GM21526 (cell line): Measurements from ENCODE around the gene DNAJB2.
"Not testable (repeated sequence)": the region's sequence is repeated elsewhere in the genome, so short reads cannot be mapped to it uniquely, and the experiment has no call there.

Experiments used
- ATAC-seq: cut with Tn5 transposase; IDR thresholded peaks from one replicate; pipeline ENCODE4 v1.9.1; 2021; ENCODE audit warnings: moderate library complexity; ENCODE audit not compliant: unreplicated experiment, low FRiP score

The DNAJB2 gene

DNA sequence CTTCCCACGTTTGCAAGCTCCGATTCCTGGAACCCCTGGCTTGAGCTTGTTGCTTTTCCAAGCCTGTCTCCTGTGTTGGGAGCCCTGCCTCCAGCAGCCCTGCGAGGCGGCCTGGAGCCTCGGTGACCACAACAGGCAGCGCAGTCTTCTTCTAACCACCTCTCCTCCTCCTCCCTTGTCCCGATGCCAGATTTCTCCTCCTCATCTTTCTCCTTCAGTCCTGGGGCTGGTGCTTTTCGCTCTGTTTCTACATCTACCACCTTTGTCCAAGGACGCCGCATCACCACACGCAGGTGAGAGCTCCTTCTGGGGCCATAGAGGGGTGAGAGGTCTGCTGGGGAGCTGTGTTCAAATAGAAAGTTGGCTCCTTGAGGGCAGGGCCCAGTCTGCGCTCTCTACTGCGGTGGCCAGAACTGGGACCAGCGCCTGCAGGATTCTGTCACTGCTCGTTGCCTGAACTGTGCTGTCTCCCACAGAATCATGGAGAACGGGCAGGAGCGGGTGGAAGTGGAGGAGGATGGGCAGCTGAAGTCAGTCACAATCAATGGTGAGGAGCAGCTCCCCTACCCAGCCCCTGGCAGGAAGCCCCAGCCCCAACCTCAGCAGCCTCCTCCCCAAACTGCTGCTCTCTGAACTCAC is 3.9 kb downstream of the DNAJB2 start:
- no peak for ATAC-seq

DNA sequence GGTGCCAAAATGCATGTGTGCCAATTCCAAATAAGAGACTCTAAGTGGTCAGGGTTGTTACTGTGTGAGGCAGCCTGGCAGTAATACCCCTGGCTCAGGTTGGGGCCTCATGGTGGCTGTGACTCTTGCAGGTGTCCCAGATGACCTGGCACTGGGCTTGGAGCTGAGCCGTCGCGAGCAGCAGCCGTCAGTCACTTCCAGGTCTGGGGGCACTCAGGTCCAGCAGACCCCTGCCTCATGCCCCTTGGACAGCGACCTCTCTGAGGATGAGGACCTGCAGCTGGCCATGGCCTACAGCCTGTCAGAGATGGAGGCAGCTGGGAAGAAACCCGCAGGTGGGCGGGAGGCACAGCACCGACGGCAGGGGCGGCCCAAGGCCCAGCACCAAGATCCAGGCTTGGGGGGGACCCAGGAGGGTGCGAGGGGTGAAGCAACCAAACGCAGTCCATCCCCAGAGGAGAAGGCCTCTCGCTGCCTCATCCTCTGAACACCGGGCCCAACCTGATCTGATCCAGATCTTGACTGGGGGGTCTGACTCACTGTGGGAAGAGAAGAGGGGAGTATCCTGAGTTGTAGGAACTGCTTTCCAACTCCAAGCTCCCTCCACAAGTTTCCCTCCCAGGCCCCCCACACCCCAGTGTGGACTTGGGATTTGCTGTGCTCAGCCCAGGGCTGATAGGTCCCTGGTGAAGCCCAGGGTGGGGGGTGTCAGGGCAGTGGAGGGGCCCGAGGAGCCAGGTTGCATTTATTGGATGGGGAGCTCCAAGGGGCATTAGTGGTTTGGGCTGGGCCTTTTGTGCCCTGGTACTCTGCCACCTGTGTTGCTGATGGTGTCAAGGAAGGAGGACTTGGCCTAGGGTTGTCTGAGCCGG is 5.6 kb downstream of the DNAJB2 start:
- no peak for ATAC-seq

GRCh38 chr2:219285373-219285735 is 6.2 kb downstream of the DNAJB2 start:
- ATAC-seq: no peak

- ATAC-seq: no peak
These were observed 6.8 kb downstream of the DNAJB2 start for GRCh38 chr2:219285894-219286425.

DNA sequence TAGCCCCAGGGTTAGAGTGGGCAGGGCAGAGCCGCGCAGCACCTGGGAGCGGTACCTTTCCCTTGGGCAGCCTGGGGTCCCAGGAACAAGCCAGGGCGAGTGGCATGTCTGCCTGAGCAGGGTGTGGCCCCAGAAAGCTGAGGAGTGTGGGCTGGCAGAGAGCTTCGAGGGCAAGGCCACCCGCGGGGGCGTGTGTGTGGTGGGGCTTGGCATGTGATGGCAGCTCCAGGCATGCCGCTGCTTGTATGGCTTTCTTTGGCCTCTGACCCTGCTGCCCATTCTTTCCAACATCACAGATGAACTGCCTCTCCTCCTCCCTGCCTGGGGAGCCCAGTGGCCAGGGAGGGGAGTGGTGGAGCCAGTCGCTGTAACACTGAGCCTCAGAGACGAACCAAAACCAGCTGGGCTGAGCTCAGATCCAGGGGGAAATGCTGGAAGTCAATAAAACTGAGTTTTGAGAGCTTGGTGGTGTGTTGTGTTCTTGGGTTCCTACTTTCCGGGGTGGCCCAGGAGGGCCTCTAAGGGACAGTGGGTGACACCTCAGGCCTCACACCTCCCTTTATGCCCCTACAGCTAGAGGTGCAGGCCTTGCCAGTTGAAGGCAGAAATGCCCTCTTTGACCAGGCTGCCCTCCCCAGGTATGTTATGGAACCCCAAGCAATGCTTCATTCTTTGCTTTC is 7.4 kb downstream of the DNAJB2 start:
- no peak for ATAC-seq

DNA sequence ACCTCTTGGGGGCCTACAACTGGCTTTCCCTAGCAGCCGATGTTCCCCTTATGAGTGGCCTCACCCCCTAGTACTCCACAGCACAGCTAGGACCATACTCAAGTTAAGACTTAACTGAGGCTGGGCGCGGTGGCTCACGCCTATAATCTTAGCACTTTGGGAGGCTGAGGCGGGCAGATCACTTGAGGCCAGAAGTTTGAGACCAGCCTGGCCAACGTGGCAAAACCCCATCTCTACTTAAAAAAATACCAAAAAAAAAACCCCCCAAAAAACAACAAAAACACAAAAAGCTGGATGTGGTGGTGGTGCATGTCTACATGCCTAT is 7.9 kb downstream of the DNAJB2 start:
- ATAC-seq: not testable (repeated sequence)

GRCh38 chr2:219287580-219288265 is 8.6 kb downstream of the DNAJB2 start:
- no peak for ATAC-seq

DNA sequence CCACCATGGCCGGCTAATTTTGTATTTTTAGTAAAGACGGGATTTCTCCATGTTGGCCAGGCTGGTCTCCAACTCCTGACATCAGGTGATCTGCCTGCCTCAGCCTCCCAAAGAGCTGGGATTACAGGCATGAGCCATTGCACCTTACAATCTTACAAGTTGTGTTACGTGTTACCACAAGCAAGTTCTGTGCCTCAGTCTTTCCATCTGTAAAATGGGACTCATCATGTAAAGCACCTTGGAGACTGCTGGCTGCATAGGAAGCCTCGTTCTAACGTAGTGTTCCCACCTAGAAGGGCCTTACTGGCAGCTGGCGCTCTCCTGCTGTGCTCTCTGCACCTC is 10.0 kb downstream of the DNAJB2 start:
- ATAC-seq: no peak

DNA sequence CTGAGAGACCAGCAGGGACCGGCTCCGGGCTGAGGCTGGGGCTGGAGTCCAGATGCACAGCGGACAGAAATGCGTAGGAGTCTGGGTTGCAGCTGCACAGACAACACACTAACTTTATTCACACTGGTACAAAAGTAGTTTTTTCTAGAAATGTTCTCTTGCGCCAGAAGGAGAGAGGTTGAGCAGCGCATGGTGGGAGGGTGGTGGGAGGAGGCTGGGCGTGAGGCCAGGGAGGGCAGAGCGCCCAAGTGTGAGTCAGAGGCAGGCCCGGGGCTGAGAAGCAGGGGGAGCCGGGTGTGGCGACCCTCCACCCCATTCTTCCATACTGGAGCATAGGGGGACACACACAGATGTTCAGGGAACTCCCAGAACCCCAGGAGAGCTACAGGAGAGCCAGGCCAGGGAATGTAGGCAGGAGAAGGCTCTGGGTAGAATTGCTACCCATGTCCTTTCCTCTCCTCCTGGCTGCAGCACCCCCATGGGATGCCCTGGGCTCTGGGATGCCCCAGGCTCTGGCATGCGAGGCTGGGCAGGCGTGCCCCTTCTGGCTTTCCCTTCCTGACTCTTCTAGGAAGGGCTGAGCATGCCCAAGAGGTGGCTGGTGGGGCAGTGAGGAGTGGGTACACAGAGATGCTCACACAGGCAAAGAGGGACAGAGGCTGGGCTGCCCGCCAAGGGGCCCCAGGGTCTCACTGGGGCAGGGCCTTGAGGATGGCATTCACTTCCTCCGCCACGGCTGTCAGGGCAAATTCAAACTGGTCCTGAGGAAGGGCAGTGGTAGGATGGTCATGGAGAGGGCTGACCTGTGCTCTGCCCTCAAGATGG is 10.6 kb downstream of the DNAJB2 start:
- ATAC-seq: no peak

DNA sequence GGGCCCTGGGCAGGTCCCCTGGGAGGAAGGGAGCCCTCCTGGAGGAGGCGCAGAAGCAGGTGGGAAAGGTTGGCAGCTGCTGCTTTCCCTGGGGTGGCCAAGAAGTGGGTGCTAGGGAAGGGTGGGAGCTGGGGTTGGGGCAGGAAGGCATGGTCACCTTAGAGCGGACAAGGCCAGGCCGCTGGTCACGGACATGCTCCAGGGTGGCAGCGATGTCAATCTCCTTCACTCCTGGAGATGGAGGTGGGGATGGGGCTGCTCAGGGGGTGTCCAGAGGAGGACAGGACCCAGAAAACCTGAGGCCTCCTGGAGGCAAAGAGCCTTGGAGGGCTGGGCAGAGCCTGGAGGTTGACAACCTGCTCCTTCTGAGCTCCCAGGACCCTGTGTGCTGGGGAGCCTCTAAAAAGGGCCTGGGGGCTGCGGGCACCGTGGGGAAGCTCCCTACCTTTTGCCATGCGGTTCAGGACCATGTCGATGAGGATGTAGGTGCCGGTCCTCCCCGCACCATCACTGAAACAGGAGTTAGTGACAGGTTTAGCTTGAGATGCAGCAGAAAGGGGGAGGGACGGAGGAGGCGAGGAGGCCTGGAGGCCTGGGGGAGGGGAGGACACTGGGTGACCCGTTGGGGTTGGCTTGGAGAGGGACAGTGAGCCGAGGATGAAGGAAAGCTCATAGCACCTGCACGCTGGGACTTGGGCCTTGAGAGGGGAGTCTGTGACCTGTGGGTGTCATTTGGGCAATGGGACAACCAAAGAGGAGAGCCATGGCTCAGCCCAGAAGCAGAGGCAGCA is 11.4 kb downstream of the DNAJB2 start:
- no peak for ATAC-seq

GRCh38 chr2:219291394-219291793 is 12.2 kb downstream of the DNAJB2 start:
- ATAC-seq: no peak

GRCh38 chr2:219291910-219292490 is 12.8 kb downstream of the DNAJB2 start:
- no peak for ATAC-seq

DNA sequence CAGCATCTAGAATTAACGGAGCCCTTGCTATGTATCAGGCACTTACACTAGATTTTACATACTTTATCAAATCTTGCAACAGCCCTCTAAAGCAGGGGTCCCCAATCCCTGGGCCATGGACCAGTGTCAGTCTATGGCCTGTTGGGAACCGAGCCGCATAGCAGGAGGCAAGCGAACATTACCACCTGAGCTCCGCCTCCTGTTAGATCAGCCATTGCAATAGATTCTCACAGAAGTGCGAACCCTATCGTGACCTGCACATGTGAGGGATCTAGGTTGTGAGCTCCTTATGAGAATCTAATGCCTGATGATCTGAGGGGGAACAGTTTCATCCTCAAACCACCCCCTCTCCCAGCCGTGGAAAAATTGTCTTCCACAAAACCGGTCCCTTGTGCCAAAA is 13.4 kb downstream of the DNAJB2 start:
- ATAC-seq: no peak

- ATAC-seq: no peak
These were observed 14.6 kb downstream of the DNAJB2 start for GRCh38 chr2:219293736-219294231.

GRCh38 chr2:219294356-219295351 is 15.5 kb downstream of the DNAJB2 start:
- peak; percentile 82 for ATAC-seq

- no peak for ATAC-seq
These were observed 17.0 kb downstream of the DNAJB2 start for GRCh38 chr2:219296142-219296541.

DNA sequence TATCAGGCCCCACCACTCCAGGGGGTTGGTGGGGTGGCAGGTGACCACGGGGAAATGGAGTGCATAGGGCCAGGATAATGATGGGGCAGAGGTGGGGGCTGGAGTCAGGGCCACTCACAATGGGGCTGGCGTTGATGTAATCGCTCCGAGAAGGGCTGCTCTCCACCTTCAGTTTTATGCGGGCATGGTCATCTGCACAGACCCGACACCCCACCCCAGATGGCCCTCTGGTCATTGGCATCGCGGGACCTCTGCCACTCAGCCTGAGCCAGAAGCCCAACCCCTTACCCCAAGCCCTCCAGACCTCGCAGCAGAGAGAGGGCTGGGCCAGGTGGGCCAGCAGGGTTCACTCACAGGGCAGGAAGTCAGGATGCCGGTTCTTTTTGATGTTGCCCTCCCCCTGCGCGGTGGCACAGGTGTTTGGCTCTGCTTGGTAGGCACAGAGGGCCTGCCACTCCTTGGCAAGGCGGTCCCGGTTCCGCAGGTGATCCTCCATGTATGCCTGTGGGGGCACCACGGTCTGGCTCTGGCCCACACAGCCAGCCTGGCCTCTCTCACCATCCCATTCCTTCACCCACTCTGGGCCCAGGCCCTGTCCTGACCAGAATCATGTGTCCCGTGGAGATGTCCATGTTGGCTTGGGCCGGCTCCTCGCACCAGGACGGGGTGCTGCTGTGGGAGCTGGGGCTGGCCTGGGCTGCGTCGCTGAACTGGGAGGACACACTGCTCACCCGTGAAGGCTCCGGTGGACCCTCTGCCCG is 17.6 kb downstream of the DNAJB2 start:
- ATAC-seq: no peak
